ENCODE data around the gene NAIF1. TPM values are rescaled to one million over a fixed set of nuclear protein-coding genes. Genes with fewer than 3 reads are reported as not detected.
A peak's percentile ranks its signal among the peaks of the same experiment; 100 is the strongest.

The NAIF1 gene
- total and polyA plus RNA-seq, 2 experiments from 2014 or later = 4.9 to 5.5 TPM

DNA sequence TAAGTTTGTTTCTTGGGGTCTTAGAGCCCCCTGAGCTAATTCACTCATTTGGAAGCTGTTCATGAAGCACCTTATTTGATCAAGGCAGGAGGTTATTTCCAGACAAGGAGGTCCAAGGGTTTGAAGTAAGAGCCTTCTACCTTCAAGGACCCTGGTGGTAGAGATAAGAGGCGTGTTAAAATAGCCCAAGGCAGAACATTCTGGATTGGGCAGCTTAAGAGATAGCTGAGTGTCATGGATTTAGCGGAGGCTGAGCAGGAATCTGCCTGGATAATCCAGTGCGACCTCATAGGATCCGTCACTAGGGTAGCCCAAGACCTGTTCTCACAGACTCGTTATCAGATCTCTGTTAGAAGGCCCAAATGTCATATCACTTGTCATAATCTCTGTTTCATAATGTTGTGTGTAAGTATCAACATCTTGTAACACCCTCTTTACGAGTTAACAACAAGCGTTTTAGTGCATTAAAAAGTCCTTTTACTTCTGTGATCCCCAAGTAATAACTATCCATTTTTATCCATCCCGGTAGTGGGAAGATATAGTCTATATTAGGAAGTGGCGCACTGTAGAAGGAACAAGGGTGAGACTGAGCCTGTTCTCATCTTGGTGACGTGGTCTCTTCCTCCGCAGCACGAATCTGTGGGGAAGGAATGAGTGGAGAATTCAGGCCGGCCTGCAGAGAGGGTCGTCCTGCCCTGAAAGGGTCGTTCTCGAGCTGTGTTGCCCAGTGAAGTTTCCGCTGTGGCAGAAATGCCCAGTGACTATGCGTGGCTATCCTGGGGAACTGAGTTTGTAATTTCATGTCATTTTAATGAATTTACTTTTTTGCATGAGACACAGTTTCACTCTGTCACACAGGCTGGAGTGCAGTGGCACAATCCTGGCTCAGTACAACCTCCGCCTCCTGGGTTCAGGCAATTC is 29.8 kb upstream of the NAIF1 start:
- H3K4me1 Mint-ChIP-seq = peaks cover 55% of the 10 kb centered on the region
- Histone ChIP-seq H3K27me3 (ENCODE audit: insufficient read depth) (no peaks in the 10 kb centered on the region), H3K27ac (ENCODE audit: low read depth) (peak overlapping the region; percentile 87), H3K4me3 (no peak overlapping the region), H3K4me2 (peak overlapping the region; percentile 61), H3K9me2 (ENCODE audit: insufficient read depth) (no peaks in the 10 kb centered on the region), H3F3A (replicated peaks; ENCODE audit: low read depth) (peaks cover 12% of the 10 kb centered on the region; the same call in 1 of the 2 replicates), H4K20me1 (replicated peaks; ENCODE audit: insufficient read depth) (peaks cover 23% of the 10 kb centered on the region), H3K36me3 (ENCODE audit: insufficient read depth) (no peaks in the 10 kb centered on the region; the same call in 1 of the 2 replicates), H3K4me1 (ENCODE audit: insufficient read depth) (peaks cover 33% of the 10 kb centered on the region), H3K79me2 (replicated peaks; ENCODE audit: insufficient read depth) (peaks cover 63% of the 10 kb centered on the region), H2AFZ (no peak overlapping the region)
- H3K36me3 Mint-ChIP-seq (ENCODE audit: low read depth) = peaks cover 14% of the 10 kb centered on the region
- no peaks in the 10 kb centered on the region for H3K9me3 Mint-ChIP-seq
- DNase-seq (ENCODE audit: low spot score) = no peak
- peaks cover 21% of the 10 kb centered on the region for H3K27me3 Mint-ChIP-seq (ENCODE audit: insufficient read depth, low read depth, poor library complexity)
- ATAC-seq = no peak
- no peak for TF ChIP-seq POLR2AphosphoS5 (IDR thresholded peaks at IDR 0.05; ENCODE audit: low read depth)
- TF ChIP-seq STAT1 (IDR thresholded peaks at IDR 0.05; ENCODE audit: unreplicated experiment) = no peak
- no peak for TF ChIP-seq CREB1 (CRISPR knock-in tag; IDR thresholded peaks at IDR 0.05; ENCODE audit: low read depth)
- TF ChIP-seq JUNB (IDR thresholded peaks at IDR 0.05; ENCODE audit: unreplicated experiment) = no peak
- no peak for TF ChIP-seq EZH2 (IDR thresholded peaks at IDR 0.05; ENCODE audit: low read depth, unreplicated experiment)
- TF ChIP-seq NANOG (IDR thresholded peaks at IDR 0.05; ENCODE audit: borderline replicate concordance) = no peak
- TF ChIP-seq EZH2phosphoT487 (IDR thresholded peaks at IDR 0.05; ENCODE audit: unreplicated experiment) = no peak
- TF ChIP-seq, protein P1, sequence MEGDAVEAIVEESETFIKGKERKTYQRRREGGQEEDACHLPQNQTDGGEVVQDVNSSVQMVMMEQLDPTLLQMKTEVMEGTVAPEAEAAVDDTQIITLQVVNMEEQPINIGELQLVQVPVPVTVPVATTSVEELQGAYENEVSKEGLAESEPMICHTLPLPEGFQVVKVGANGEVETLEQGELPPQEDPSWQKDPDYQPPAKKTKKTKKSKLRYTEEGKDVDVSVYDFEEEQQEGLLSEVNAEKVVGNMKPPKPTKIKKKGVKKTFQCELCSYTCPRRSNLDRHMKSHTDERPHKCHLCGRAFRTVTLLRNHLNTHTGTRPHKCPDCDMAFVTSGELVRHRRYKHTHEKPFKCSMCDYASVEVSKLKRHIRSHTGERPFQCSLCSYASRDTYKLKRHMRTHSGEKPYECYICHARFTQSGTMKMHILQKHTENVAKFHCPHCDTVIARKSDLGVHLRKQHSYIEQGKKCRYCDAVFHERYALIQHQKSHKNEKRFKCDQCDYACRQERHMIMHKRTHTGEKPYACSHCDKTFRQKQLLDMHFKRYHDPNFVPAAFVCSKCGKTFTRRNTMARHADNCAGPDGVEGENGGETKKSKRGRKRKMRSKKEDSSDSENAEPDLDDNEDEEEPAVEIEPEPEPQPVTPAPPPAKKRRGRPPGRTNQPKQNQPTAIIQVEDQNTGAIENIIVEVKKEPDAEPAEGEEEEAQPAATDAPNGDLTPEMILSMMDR (conservative IDR thresholded peaks at IDR 0.05; ENCODE audit: low read depth in 2 of 2) = no peak
- TF ChIP-seq, protein P2, sequence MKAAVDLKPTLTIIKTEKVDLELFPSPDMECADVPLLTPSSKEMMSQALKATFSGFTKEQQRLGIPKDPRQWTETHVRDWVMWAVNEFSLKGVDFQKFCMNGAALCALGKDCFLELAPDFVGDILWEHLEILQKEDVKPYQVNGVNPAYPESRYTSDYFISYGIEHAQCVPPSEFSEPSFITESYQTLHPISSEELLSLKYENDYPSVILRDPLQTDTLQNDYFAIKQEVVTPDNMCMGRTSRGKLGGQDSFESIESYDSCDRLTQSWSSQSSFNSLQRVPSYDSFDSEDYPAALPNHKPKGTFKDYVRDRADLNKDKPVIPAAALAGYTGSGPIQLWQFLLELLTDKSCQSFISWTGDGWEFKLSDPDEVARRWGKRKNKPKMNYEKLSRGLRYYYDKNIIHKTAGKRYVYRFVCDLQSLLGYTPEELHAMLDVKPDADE (IDR thresholded peaks at IDR 0.05) = no peak
- TF ChIP-seq REST (IDR thresholded peaks at IDR 0.05; ENCODE audit: unreplicated experiment) = no peak
- TF ChIP-seq ZNF462 (CRISPR knock-in tag; IDR thresholded peaks at IDR 0.05) = no peak
- TF ChIP-seq ZNF114 (CRISPR knock-in tag; IDR thresholded peaks at IDR 0.05) = no peak
- TF ChIP-seq ZNF331 (CRISPR knock-in tag; IDR thresholded peaks at IDR 0.05; ENCODE audit: low read depth) = no peak
- H3K27ac Mint-ChIP-seq = peak overlapping the region; percentile 54
- no peak overlapping the region for H3K4me3 Mint-ChIP-seq

Measured in GM23338 (cell line).